HG03460 (cell line): ENCODE data around the gene MINDY4.

Source experiments
- ATAC-seq: cut with Tn5 transposase; IDR thresholded peaks from one replicate; pipeline ENCODE4 v1.9.1; 2021; ENCODE audit not compliant: unreplicated experiment

MINDY4 gene

DNA sequence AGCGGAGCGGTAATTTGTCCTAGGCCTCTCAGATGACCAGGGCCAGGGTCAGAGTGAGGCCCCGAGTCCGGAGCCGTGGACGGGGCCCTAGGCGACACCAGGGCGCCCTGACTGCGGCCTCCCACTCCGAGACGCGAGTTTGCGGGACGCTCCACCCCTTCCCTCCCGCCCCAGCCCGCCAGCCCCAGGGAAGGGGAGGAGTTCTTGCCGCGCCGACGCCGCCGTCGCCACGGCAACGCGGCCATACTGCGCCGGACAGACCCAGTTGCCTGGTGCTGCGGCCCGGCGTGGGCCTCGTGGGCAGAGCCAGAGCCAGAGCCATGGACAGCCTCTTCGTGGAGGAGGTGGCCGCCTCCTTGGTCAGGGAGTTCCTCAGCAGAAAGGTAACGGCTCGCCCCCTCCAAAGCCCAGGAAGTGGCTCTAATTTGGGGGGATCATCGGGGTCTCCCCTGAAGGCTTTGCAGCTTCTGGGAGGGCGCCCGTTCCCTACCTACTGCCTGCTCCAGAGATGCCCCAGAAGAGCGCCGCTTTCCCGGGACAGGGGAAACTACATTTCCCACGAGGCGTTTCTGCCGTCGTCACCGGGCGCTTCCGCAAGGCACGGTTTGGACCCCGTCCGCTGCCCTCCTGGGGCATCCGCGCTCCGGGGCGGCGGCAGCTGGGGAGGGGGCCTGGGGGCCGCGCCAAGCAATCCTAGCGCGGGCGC lies at the start of gene MINDY4:
Gene MINDY4 (plus strand): TSS at position 244 of the 706 bp plus-strand sequence. CDS start 77 bp downstream, at position 321.
- peak; percentile 83 for ATAC-seq

- ATAC-seq, result no peak
Measured at GRCh38 chr7:30722187-30722586, 49.0 kb upstream of the MINDY4 start.

GRCh38 chr7:30722671-30723070 lies 48.5 kb upstream of the MINDY4 start:
- ATAC-seq, result no peak

- ATAC-seq, result no peak
Measured at GRCh38 chr7:30723776-30724175, 47.4 kb upstream of the MINDY4 start.

- ATAC-seq, result no peak
Measured at GRCh38 chr7:30726296-30727006, 44.8 kb upstream of the MINDY4 start.

GRCh38 chr7:30727061-30727945 lies 43.9 kb upstream of the MINDY4 start:
- peak; percentile 63 for ATAC-seq

- no peak for ATAC-seq
Measured at GRCh38 chr7:30728591-30729100, 42.6 kb upstream of the MINDY4 start.

DNA sequence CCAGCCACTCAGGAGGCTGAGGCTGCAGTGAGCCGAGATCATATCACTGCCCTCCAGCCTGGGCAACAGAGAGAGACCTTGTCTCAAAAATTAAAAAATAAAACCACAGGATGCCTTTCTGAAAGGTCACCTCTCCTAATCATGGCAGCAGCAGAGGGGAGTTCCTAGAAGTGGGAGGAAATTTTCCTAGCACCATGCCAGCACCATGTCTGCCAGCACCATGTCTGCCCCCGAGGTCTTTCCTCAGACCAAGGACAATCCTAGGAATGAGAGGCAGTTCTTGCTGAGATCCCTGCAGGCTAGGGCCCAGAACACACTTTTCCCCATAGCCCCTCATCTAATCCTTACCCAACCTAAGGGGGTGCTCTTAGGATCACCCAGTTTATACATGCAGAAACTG lies 41.6 kb upstream of the MINDY4 start:
- ATAC-seq, result no peak

- no peak for ATAC-seq
Measured at GRCh38 chr7:30730097-30730496, 41.1 kb upstream of the MINDY4 start.

DNA sequence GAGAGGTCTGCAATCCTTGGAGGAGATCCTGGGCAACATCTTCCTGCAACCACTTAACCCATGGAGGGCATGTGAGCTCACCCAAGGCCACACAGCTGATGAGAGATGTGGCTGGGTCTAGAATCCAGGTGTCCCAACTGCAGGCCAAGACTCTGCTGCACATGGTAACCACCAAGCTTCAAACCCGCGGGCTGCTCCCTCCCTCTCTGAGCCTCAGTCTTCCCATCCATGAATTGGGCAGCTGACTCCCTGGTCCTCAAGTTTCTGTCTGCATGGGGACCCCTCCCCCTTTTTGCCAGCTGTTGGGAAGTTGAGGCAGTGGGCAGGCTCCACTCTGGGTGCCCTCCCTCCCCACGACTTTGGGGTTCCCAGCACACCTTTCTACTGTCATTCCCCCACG lies 40.2 kb upstream of the MINDY4 start:
- ATAC-seq, result no peak

- no peak for ATAC-seq
Measured at GRCh38 chr7:30731581-30731980, 39.6 kb upstream of the MINDY4 start.

DNA sequence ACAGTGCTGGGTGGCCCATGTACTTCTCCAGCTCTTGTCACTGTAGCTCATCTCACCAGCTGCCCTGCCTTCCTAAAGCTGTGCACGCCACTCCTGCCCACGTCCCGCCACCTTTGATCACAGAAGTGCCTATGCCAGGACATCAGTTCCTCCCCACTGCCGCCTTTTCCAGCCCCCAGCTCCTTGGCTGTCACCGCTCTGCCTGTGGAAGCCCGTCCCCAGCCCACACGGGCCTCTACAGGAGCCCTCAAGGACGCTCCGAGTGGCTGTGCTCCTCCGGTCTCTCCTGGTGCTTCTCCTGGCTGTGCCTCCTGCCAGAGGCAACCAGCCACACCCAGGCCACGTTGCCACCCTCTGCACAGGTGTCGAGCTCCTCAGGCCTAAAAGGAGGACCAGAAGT lies 38.6 kb upstream of the MINDY4 start:
- ATAC-seq, result no peak

GRCh38 chr7:30733216-30733615 lies 38.0 kb upstream of the MINDY4 start:
- no peak for ATAC-seq

DNA sequence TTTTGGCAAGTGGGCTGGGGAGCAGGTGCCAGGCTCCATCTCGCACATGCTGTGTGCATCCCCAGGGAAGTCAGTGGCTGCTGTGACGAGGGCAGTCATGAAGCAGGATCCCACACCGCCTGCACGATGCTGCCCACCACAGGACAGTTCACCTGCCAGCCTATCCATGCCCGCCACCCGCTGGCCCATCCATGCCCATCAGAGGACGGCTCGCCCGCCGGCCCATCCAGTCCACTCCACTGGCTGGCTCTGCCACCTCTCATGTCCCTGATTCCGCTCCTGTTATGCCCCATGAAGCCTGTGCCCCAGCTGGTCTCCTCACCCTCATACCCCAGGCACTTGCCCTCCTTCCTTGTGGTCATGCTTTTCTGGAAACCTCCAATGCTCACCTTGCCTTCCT lies 37.5 kb upstream of the MINDY4 start:
- no peak for ATAC-seq

- no peak for ATAC-seq
Measured at GRCh38 chr7:30734497-30734896, 36.7 kb upstream of the MINDY4 start.

- ATAC-seq, result no peak
Measured at GRCh38 chr7:30735631-30736030, 35.6 kb upstream of the MINDY4 start.

- ATAC-seq, result no peak
Measured at GRCh38 chr7:30736291-30736690, 34.9 kb upstream of the MINDY4 start.

GRCh38 chr7:30738026-30738915 lies 32.9 kb upstream of the MINDY4 start:
- ATAC-seq, result no peak

GRCh38 chr7:30739691-30740090 lies 31.5 kb upstream of the MINDY4 start:
- ATAC-seq, result no peak

GRCh38 chr7:30740417-30741181 lies 30.6 kb upstream of the MINDY4 start:
- ATAC-seq, result peak; percentile 46
